ENCODE results near the gene PEA15.

The PEA15 gene

GRCh38 chr1:160194737-160195059 lies 10.5 kb upstream of the PEA15 start:
- TF ChIP-seq SPI1 (IDR thresholded peaks at IDR 0.05; ENCODE audit: borderline replicate concordance, low read depth) (no peak), CTCF (IDR thresholded peaks at IDR 0.05; ENCODE audit: insufficient read depth, low read length) (no peak), POLR2AphosphoS5 (IDR thresholded peaks at IDR 0.05; ENCODE audit: low read depth) (no peak), REST (IDR thresholded peaks at IDR 0.05; ENCODE audit: insufficient replicate concordance, low read depth) (no peak), GABPA (IDR thresholded peaks at IDR 0.05; ENCODE audit: low read depth) (no peak)
- no peak for DNase-seq (ENCODE audit: low read depth in 1 of 2, low spot score in 1 of 2)
- Histone ChIP-seq H3K4me3 (replicated peaks; ENCODE audit: insufficient read depth, low read length) (no peak overlapping the region), H3K27ac (replicated peaks) (no peak overlapping the region), H3K27me3 (ENCODE audit: insufficient read depth, poor library complexity, severe bottlenecking) (no peaks in the 10 kb centered on the region)

GRCh38 chr1:160196143-160196542 lies 9.0 kb upstream of the PEA15 start:
- Histone ChIP-seq H3K27ac (replicated peaks) (no peak overlapping the region), H3K4me3 (replicated peaks; ENCODE audit: insufficient read depth, low read length) (no peak overlapping the region), H3K27me3 (ENCODE audit: insufficient read depth, poor library complexity, severe bottlenecking) (no peaks in the 10 kb centered on the region)
- TF ChIP-seq GABPA (IDR thresholded peaks at IDR 0.05; ENCODE audit: low read depth) (no peak), REST (IDR thresholded peaks at IDR 0.05; ENCODE audit: insufficient replicate concordance, low read depth) (no peak), CTCF (IDR thresholded peaks at IDR 0.05; ENCODE audit: insufficient read depth, low read length) (no peak), POLR2AphosphoS5 (IDR thresholded peaks at IDR 0.05; ENCODE audit: low read depth) (no peak), SPI1 (IDR thresholded peaks at IDR 0.05; ENCODE audit: borderline replicate concordance, low read depth) (no peak)
- no peak for DNase-seq (ENCODE audit: low read depth in 1 of 2, low spot score in 1 of 2)

GRCh38 chr1:160197231-160197630 lies 8.0 kb upstream of the PEA15 start:
- no peak overlapping the region for H3K27ac ChIP-seq (replicated peaks)

More at GRCh38 chr1:160197231-160197630, 8.0 kb upstream of the PEA15 start:
- no peak for DNase-seq (ENCODE audit: low read depth in 1 of 2, low spot score in 1 of 2)
- no peaks in the 10 kb centered on the region for H3K27me3 ChIP-seq (ENCODE audit: insufficient read depth, poor library complexity, severe bottlenecking)
- TF ChIP-seq CTCF (IDR thresholded peaks at IDR 0.05; ENCODE audit: insufficient read depth, low read length) (no peak), REST (IDR thresholded peaks at IDR 0.05; ENCODE audit: insufficient replicate concordance, low read depth) (no peak), POLR2AphosphoS5 (IDR thresholded peaks at IDR 0.05; ENCODE audit: low read depth) (no peak), SPI1 (IDR thresholded peaks at IDR 0.05; ENCODE audit: borderline replicate concordance, low read depth) (no peak), GABPA (IDR thresholded peaks at IDR 0.05; ENCODE audit: low read depth) (no peak)
- H3K4me3 ChIP-seq (replicated peaks; ENCODE audit: insufficient read depth, low read length), result no peak overlapping the region
